Inflammatory macrophage treated with lipopolysaccharide for 1 hour (primary cell): Measurements from ENCODE around the gene SOX14.

ENCODE experiments used
- DNase-seq, 2 donors: peaks; one replicate each; pipeline ENCODE4 v3.0.0-alpha.2; 2020 to 2022

SOX14 gene

DNA sequence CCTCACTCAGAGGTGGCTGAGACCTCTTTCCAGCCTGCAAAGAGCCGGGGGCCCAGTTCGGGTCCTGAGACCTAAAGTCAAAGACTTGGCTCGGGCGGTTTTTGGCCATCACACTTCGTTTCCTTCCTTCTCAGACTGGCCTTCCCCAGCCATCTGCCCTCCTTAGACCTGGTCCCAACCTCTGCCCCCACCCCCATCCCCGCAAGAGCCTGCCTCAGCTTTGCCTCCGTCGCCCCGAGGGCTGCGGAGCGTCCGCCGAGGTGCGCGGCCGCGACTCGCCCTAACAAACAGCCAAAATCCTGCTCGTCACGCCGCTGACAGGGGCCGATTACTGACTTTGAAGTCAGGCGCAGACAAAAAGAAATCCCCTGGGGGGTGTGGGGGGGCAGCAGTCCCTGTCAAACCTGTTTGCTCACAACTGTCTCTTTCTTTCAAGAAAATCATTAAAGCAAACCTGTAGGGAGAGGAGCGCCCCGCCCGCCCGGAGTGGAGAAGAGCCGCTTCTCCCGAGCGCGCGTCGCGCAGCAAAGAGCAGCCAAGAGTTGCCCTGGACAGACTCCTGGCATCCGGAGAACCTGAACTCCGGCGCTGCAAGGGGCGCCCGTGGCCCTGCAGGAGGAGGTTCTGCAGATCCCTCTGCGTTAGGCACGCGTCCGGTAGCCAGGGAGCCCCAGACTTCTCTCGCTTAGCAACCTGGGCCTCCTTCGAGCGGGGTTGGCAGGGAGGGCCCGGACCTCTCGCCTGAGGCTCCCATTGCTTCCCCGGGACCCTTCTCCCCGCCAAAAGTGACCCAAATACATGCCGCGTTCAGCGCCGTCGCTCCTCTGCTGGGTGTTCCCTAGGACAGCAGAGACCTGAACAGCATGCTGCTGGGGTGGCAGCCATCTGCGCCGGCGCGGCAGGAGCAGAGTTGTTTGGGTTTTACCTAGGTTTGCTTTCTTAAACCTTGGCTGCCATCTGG, 4.5 kb downstream of the SOX14 start:
- no peak for DNase-seq

DNA sequence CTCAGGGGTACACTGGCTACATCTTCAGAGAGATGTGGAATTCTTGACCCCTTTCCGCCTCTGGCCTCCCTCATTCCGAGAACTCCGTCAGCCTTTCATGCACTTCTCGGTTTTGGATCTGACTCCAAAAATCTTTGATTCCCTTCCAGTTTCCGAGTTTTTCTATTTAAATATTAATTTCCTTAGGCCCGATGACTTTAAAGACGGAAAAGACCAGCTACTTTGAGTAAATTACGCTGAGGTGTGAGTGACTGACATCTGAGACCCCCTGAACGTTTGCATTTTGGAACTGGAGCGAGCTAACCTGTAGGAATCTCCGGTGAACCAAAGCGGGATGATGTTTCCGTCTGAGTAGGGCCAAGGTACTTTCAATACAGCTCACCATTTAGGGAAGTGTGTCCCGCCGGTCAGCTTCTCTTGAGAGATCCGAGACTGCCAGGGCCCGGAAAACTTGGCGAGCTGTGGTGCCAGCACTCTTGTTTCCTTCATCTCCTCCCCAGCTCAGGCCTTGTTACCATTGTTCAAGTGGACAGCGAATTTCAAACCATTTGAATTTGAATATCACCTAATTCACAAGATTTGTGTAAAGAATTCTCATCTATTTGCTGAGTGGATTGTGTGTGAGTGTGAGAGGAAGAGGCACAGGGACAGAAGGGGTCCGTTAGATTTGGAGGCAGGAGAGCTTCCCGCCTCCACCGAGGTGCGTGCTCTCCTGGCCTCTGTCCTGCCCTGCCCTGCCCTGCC, 5.4 kb downstream of the SOX14 start:
- DNase-seq: no peak

GRCh38 chr3:137770066-137770834, 6.1 kb downstream of the SOX14 start:
- no peak for DNase-seq

DNA sequence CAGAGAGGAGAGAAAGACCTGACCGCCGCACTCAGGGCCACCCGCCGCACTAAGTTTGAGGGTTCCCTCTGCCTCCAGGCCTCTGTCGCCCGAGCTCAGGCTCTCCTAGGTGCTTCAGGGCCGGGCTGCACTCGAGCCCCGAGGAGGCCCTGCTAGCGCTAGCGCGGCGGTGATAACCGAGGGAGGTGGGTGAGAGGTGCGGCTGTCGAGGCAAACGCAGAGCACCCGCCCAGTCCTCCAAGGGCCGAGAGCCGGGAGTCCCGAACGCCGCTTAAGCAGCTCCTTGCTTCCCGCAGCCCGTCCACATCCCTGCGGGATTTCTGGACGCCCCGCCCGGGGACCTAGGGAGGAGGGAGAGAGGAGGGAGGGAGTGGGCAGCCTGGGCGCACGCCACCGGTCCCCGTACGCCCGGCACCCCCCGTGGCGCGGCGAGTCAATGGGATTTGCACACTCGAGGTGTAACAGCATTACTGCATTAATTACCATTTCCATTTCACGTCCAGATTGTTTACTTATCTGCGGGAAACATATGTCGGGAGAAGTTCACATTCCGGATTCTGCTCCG, 6.8 kb downstream of the SOX14 start:
- DNase-seq: no peak

GRCh38 chr3:137771401-137772213, 7.5 kb downstream of the SOX14 start:
- DNase-seq: no peak

DNA sequence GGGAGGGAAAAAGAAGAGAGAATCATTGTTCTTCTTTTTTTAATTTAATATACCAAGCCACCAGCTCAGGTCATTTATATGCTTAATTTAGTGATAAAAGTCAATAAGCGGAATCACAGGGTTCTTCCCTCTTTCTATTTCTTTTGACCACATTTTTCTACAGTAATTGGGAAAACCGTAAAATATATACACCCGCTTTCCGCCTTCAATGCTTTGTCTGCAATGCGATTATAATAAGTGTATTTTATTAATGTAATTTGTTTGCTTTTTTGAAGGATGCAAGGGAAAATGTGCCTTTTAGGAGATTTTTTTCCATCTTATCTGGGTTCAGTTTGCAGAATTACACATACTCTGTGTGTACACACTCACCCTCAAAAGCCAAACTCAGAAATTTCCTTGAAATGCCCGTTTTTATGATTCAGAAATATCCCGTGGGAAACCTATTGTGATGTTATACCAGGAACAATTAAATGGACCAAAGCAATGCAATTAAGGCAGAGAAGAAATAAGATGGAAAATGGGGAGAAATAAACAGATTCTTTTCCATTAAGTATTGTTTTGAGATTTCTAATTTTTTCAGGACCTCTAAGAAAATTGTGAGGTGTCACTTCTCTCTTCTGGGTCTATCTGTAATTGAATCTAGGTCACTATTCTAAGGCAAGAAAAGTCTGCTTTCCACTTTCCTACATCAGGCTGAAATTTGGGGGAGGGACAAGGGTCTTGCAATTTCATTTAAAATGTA, 8.3 kb downstream of the SOX14 start:
- no peak for DNase-seq

GRCh38 chr3:137778941-137779340, 14.8 kb downstream of the SOX14 start:
- DNase-seq: no peak

DNA sequence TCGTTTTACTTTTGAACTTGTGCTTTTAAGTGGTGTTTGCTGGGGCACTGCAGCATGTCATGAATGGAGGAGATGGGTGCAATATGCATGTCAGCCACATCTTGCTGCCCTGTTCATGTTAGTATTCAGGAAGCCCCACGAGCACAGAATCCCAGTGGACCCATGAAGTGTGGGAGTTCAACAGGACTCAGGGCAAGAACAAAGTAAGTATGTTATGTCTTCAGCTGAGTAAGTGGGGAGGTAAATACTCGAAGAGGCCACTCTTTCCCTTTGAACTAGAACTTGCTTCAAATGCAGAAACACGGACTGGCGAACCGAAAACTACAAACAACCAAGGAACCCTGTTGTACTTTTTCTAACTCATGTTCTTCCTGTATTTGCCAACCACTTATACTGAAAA, 23.4 kb downstream of the SOX14 start:
- DNase-seq: no peak

GRCh38 chr3:137789236-137789635, 25.1 kb downstream of the SOX14 start:
- DNase-seq: no peak

- DNase-seq: peak in 1 of 2 donors; percentile 5
Observed at GRCh38 chr3:137792626-137793271, 28.6 kb downstream of the SOX14 start.

- DNase-seq: no peak
Observed at GRCh38 chr3:137796993-137797392, 32.9 kb downstream of the SOX14 start.

DNA sequence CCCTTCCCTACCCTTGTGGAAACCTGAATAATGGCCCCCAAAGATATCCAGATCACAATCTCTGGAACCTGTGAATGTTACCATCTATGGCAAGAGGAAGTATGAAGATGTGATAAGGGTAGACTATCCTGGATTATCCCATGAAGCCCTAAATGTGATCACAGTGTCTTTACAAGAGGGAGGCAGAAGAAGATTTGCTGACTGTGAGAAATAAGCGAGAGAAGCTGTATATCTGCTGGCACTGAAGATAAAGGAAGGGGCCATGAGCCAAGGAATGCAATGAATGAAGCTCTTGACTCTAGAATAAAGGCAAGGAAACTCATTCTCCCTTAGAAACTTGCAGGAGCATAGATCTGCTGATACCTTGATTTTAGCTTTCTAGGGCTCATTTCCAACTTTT, 39.1 kb downstream of the SOX14 start:
- no peak for DNase-seq

DNA sequence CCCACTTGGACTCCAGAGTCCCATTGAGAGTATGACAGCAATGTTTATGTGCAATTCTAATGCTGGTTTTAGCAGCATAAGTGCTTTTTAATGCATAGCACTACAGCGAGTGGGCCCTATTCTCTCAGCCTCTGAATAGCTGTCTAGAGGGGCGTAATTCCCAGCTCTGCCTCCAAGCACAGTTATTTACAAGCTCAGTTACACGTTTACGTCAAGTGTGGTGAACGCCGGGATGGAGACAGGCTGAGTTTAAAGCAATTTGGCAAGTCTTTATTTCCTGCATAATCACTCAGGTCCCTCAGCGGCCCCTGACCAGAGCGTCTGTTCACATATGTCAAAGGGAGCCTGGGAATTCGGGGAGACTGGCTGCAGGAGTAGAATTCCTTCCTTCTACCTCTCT, 43.9 kb downstream of the SOX14 start:
- no peak for DNase-seq

DNA sequence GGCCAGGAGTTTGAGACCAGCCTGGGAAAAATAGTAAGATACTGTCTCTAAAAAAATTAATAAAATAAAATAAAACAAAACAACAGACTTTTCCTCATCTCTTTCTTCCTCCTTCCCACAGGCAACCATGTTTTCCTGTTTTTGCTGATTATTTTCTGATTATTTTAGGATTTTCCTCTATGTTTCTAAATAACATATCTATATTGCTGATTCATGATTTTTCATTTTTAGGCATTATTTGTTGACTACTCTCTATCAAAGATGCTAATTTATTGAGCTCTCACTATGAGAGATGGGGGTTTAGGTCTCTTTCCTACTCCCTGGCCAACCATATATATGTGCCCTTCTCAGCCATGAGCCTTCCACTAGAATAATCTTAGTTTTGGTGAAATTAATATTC, 45.4 kb downstream of the SOX14 start:
- DNase-seq: no peak

DNA sequence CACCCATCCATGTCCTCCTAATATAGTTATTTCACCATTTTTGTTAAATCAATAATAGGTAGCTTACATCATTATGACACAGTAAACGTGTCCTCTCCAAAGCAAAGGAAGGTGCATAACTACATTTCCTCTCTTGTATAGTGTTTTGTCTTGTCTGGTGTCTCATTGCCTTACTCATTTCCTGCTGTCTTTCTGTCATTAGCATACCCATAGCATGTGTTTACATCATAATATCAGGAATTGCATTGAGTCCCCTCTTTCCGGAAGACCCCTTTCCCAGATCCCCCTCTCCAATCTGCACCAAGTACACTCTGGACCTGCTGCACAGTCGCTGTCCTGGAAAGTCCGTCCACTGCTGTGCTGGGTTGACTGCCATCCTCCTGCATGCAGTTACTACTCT, 47.9 kb downstream of the SOX14 start:
- DNase-seq: no peak

DNA sequence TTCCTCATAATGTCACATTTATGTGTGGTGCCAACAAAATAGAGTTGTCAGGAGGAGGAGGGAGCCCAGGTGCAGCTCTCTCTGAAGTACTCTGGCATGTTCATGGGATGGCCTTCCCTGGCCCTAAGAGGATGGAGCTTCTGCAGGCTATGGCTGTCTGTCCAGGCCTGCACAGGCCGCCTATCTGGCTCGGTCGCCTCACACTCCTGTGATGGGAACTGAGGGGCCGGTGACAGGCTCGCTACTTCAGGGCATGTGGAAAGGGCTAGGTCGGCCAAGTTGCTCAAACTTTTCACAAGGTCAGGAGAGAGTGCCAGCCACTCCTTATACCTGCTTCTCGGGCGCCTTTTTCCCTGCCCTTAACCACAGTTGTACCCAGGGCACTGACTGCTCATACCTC, 51.1 kb downstream of the SOX14 start:
- DNase-seq: no peak
